Fibroblast of skin of right biceps (primary cell): Measurements from ENCODE around the gene MMAB.
"Not testable (repeated sequence)": the region's sequence is repeated elsewhere in the genome, so short reads cannot be mapped to it uniquely, and the experiment has no call there.

Experiments
- DNase-seq: peaks from one replicate; pipeline ENCODE4 v3.0.0-alpha.2; 2013

Gene MMAB

GRCh38 chr12:109573029-109573913, at the start of gene MMAB, which contains the start of gene MVK:
Gene MMAB (minus strand): TSS chr12:109573504. CDS start chr12:109573480, 24 bp downstream.
Gene MVK (plus strand): TSS chr12:109573794. CDS start chr12:109574823, 1,029 bp downstream.
- peak; percentile 99 for DNase-seq

- no peak for DNase-seq
Observed at GRCh38 chr12:109621901-109622364, 48.6 kb upstream of the MMAB start.

- DNase-seq, result peak; percentile 8
Observed at GRCh38 chr12:109621211-109621694, 47.9 kb upstream of the MMAB start.

- no peak for DNase-seq
Observed at GRCh38 chr12:109619002-109619604, 45.8 kb upstream of the MMAB start.

GRCh38 chr12:109618082-109618481, 44.8 kb upstream of the MMAB start:
- no peak for DNase-seq

GRCh38 chr12:109617491-109617890, 44.2 kb upstream of the MMAB start:
- DNase-seq, result no peak

- no peak for DNase-seq
Observed at GRCh38 chr12:109615556-109616229, 42.4 kb upstream of the MMAB start.

GRCh38 chr12:109613649-109614455, 40.5 kb upstream of the MMAB start:
- no peak for DNase-seq

- DNase-seq, result peak; percentile 14
Observed at GRCh38 chr12:109612975-109613502, 39.7 kb upstream of the MMAB start.

- no peak for DNase-seq
Observed at GRCh38 chr12:109612003-109612402, 38.7 kb upstream of the MMAB start.

- no peak for DNase-seq
Observed at GRCh38 chr12:109611223-109611622, 37.9 kb upstream of the MMAB start.

- no peak for DNase-seq
Observed at GRCh38 chr12:109610523-109610922, 37.2 kb upstream of the MMAB start.

GRCh38 chr12:109609342-109609741, 36.0 kb upstream of the MMAB start:
- DNase-seq, result no peak

- no peak for DNase-seq
Observed at GRCh38 chr12:109608793-109609192, 35.5 kb upstream of the MMAB start.

GRCh38 chr12:109608270-109608669, 35.0 kb upstream of the MMAB start:
- DNase-seq, result no peak

- no peak for DNase-seq
Observed at GRCh38 chr12:109607618-109608017, 34.3 kb upstream of the MMAB start.

- no peak for DNase-seq
Observed at GRCh38 chr12:109606320-109607028, 33.2 kb upstream of the MMAB start.

GRCh38 chr12:109605599-109606228, 32.4 kb upstream of the MMAB start:
- no peak for DNase-seq

GRCh38 chr12:109605016-109605415, 31.7 kb upstream of the MMAB start:
- no peak for DNase-seq

GRCh38 chr12:109604132-109604585, 30.9 kb upstream of the MMAB start:
- DNase-seq, result no peak

- not testable (repeated sequence) for DNase-seq
Observed at GRCh38 chr12:109602132-109602531, 28.8 kb upstream of the MMAB start.
